AG04449 (cell line): ENCODE measurements around the gene PCDHGA1.
A peak's percentile ranks its signal among the peaks of the same experiment; 100 is the strongest.
"Not testable (repeated sequence)": the region's sequence is repeated elsewhere in the genome, so short reads cannot be mapped to it uniquely, and the experiment has no call there.

Experiments
- CTCF ChIA-PET: fragments of 350-600 bp; formaldehyde crosslinking; extraction: SDS; loops from one replicate; lab custom pipeline; 2021; ENCODE audit warnings: antibody characterized with exemption; lab: Yijun Ruan, JAX
- POLR2A ChIA-PET: fragments of 400-600, 350-600 bp; formaldehyde crosslinking; extraction: SDS; loops from one replicate; lab custom pipeline; 2020; ENCODE audit warnings: antibody characterized with exemption, inconsistent platforms; lab: Yijun Ruan, JAX
- DNase-seq: peaks from one replicate; pipeline ENCODE4 v3.0.0-alpha.2; 2010; ENCODE audit warnings: low read depth, low spot score
- H3K4me3 ChIP-seq: 2 replicates; pipeline ENCODE4 v1.5.1; 2011; ENCODE audit warnings: low read depth, mild to moderate bottlenecking, control low read depth, low read length
- TF ChIP-seq, protein P1 (sequence below): IDR thresholded peaks from one replicate; pipeline ENCODE4 v1.5.1; 2011; ENCODE audit warnings: mild to moderate bottlenecking, moderate library complexity, low read length, control low read depth, inconsistent platforms; ENCODE audit not compliant: insufficient read depth; ENCODE audit errors: missing control alignments

Gene PCDHGA1

DNA sequence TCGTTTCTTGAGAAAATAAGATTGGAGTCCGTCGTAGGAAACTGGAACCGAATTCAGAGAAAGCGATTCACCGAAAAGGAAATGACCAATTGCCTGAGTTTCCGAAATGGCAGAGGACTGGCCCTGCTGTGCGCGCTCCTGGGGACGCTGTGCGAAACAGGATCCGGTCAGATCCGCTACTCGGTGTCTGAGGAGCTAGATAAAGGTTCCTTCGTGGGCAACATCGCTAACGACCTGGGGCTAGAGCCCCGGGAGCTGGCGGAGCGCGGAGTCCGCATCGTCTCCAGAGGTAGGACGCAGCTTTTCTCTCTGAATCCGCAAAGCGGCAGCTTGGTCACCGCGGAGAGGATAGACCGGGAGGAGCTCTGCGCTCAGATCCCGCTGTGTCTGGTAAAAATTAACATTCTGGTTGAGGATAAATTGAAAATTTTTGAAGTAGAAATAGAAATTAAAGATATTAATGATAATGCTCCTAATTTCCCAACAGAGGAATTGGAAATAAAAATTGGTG is 13.7 kb downstream of the PCDHGA1 start:
- POLR2A ChIA-PET, result no interaction called here
- DNase-seq, result no peak
- TF ChIP-seq, protein P1, sequence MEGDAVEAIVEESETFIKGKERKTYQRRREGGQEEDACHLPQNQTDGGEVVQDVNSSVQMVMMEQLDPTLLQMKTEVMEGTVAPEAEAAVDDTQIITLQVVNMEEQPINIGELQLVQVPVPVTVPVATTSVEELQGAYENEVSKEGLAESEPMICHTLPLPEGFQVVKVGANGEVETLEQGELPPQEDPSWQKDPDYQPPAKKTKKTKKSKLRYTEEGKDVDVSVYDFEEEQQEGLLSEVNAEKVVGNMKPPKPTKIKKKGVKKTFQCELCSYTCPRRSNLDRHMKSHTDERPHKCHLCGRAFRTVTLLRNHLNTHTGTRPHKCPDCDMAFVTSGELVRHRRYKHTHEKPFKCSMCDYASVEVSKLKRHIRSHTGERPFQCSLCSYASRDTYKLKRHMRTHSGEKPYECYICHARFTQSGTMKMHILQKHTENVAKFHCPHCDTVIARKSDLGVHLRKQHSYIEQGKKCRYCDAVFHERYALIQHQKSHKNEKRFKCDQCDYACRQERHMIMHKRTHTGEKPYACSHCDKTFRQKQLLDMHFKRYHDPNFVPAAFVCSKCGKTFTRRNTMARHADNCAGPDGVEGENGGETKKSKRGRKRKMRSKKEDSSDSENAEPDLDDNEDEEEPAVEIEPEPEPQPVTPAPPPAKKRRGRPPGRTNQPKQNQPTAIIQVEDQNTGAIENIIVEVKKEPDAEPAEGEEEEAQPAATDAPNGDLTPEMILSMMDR, result no peak
- peak overlapping the region; percentile 43 for H3K4me3 ChIP-seq
- CTCF ChIA-PET, result interaction anchor here (0.9 to 10.4 kb wide), 20 partner anchors 9 to 231 kb away, joined by 3 to 134 read pairs (median 4); partner anchors contain the start of genes PCDHGA1, PCDHGA11, PCDHGA4 and PCDHGA5

DNA sequence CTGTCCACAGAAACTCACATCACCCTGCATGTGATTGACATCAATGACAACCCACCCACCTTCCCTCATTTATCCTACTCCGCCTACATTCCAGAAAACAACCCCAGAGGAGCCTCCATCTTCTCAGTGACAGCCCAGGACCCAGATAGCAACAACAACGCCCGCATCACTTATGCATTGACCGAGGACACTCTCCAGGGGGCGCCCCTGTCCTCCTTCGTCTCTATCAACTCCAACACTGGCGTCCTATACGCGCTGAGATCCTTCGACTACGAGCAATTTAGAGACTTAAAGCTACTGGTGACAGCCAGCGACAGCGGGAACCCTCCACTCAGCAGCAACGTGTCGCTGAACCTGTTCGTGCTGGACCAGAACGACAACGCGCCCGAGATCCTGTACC is 15.0 kb downstream of the PCDHGA1 start:
- CTCF ChIA-PET, result interaction anchor here (1.1 to 10.4 kb wide), 4 partner anchors 13 to 221 kb away, joined by 3 to 134 read pairs (median 18); no protein-coding TSS in a partner anchor
- POLR2A ChIA-PET, result no interaction called here
- TF ChIP-seq, protein P1, result no peak

DNA sequence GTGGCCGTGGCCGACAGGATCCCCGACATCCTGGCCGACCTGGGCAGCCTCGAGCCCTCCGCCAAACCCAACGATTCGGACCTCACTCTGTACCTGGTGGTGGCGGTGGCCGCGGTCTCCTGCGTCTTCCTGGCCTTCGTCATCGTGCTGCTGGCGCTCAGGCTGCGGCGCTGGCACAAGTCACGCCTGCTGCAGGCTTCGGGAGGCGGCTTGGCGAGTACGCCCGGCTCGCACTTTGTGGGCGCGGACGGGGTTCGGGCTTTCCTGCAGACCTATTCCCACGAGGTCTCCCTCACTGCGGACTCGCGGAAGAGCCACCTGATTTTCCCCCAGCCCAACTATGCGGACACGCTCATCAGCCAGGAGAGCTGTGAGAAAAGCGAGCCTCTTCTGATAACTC is 15.7 kb downstream of the PCDHGA1 start:
- H3K4me3 ChIP-seq, POLR2A ChIA-PET, DNase-seq: not testable (repeated sequence)
- CTCF ChIA-PET, result interaction anchor here (1.1 to 10.4 kb wide), 5 partner anchors 10 to 228 kb away, joined by 3 to 134 read pairs (median 4); no protein-coding TSS in a partner anchor

More for the DNA sequence above, 15.0 kb downstream of the PCDHGA1 start:
- H3K4me3 ChIP-seq, result no peak overlapping the region
- no peak for DNase-seq

DNA sequence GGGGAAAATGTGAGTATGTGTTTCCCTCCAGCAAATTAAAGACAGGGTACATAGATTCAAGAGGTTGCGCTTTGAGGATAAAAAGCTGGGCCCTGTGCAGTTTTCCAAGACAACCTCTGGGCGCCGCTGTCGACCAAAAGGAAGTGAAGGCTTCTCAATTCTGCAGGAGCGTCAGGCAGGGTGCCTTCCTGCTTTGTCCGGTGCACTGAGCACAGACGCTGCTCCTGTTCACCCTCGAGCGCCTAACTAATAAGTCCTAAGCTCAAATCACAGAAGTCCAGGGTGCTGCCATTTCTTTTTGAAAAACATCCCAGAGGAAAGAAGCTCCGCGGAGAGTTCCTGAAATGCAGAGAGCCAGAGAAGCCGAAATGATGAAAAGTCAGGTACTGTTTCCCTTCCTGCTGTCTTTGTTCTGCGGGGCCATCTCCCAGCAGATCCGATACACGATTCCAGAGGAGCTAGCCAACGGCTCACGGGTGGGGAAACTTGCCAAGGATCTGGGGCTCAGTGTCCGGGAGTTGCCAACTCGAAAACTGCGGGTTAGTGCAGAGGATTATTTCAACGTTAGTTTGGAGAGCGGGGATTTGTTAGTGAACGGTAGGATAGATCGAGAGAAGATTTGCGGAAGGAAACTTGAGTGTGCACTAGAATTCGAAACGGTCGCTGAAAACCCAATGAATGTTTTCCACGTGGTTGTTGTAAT is 19.8 kb downstream of the PCDHGA1 start, which contains the start of gene PCDHGB1:
Gene PCDHGB1 (plus strand): TSS at position 183 of the 703 bp plus-strand sequence. CDS start 162 bp downstream, at position 345.
- peak within 1 kb of the TSS; percentile 39 for H3K4me3 ChIP-seq
- ChIA-PET CTCF (interaction anchor here (0.6 to 10.4 kb wide), 20 partner anchors 8 to 228 kb away, joined by 3 to 134 read pairs (median 6); partner anchors contain the start of genes PCDHGA1, PCDHGA2, PCDHGA5 and PCDHGA8), POLR2A (no interaction called here)
- no peak for DNase-seq
- TF ChIP-seq, protein P1, result peak; percentile 50

DNA sequence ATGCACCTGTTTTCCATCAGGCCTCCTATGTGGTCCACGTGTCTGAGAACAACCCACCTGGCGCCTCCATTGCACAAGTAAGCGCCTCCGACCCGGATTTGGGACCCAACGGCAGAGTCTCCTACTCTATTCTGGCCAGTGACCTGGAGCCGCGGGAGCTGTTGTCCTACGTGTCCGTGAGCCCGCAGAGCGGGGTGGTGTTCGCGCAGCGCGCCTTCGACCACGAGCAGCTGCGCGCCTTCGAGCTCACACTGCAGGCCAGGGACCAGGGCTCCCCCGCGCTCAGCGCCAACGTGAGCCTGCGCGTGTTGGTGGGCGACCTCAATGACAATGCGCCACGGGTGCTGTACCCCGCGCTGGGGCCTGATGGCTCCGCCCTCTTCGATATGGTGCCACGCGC is 21.3 kb downstream of the PCDHGA1 start:
- ChIA-PET CTCF (interaction anchor here (2.4 to 10.4 kb wide), 6 partner anchors 22 to 215 kb away, joined by 6 to 134 read pairs (median 21); partner anchors contain the start of gene PCDHGA1), POLR2A (no interaction called here)
- TF ChIP-seq, protein P1, result no peak
- DNase-seq, result no peak
- H3K4me3 ChIP-seq, result no peak overlapping the region

DNA sequence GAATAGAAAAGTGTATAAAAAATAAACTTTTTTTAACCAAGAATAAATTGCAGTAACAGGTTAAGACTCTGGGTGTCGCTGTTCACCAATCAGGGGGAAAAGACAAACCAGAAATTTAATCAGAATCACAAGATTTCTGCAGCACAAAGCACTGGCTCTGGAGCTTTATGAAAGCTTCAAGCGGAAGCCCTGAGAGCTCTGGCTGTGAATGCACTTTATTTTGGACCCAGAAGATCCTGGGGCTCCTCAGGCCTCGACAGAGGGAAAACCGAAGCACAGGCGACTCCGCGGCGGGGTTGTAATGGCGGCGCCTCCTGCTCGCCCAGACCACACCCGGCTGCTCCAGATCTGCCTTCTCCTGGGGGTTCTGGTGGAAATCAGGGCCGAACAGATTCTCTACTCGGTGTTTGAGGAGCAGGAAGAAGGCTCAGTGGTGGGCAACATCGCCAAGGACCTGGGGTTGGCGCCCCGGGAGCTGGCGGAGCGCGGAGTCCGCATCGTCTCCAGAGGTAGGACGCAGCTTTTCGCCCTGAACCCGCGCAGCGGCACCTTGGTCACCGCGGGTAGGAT is 24.7 kb downstream of the PCDHGA1 start, which contains the start of gene PCDHGA4:
Gene PCDHGA4 (plus strand): TSS at position 122 of the 570 bp plus-strand sequence. CDS start 87 bp downstream, at position 209.
- ChIA-PET CTCF (interaction anchor here (1.0 to 3.7 kb wide), 17 partner anchors 9 to 212 kb away, joined by 3 to 37 read pairs (median 6); partner anchors contain the start of genes PCDHGA1, PCDHGA2, PCDHGA3 and PCDHGA5), POLR2A (no interaction called here)
- no peak for DNase-seq
- TF ChIP-seq, protein P1, result peak; percentile 2
- peak within 1 kb of the TSS; percentile 45 for H3K4me3 ChIP-seq
